ENCODE measurements around the gene POTEJ.
"Not testable (repeated sequence)": the region's sequence is repeated elsewhere in the genome, so short reads cannot be mapped to it uniquely, and the experiment has no call there.

DNA sequence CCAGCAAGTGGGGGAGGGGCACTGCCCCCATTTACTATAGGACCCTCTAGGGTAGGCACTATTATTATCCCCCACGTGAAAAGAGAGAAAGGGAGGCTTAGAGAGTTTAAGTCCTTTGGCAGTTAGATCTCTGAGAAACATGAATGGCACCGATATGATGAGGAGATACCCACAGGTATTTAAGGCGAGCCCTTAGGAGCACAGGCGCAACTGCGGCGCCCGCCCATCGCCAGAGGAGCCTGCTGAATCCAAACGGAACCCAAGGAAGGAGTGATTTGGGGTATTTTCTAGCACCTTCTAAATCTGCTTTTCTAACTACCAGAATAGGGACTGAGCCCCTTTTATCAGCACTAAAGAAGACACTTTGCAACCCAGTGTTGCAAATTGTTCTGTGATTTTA lies 11.3 kb upstream of the POTEJ start:
- TF ChIP-seq, protein P1, sequence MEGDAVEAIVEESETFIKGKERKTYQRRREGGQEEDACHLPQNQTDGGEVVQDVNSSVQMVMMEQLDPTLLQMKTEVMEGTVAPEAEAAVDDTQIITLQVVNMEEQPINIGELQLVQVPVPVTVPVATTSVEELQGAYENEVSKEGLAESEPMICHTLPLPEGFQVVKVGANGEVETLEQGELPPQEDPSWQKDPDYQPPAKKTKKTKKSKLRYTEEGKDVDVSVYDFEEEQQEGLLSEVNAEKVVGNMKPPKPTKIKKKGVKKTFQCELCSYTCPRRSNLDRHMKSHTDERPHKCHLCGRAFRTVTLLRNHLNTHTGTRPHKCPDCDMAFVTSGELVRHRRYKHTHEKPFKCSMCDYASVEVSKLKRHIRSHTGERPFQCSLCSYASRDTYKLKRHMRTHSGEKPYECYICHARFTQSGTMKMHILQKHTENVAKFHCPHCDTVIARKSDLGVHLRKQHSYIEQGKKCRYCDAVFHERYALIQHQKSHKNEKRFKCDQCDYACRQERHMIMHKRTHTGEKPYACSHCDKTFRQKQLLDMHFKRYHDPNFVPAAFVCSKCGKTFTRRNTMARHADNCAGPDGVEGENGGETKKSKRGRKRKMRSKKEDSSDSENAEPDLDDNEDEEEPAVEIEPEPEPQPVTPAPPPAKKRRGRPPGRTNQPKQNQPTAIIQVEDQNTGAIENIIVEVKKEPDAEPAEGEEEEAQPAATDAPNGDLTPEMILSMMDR (IDR thresholded peaks at IDR 0.05): not testable (repeated sequence)
- not testable (repeated sequence) for TF ChIP-seq POLR2A, EP300 (IDR thresholded peaks at IDR 0.05)
